Effector memory CD8-positive, alpha-beta T cell (primary cell): ENCODE data around the gene TUT7.
"Not testable (repeated sequence)": the region's sequence is repeated elsewhere in the genome, so short reads cannot be mapped to it uniquely, and the experiment has no call there.

Experiments used
- ATAC-seq: fragments of 150-1000 bp; cut with Tn5 transposase; replicated peaks from 2 replicates; pipeline ENCODE4 v1.10.0; 2021; ENCODE audit warnings: mild to moderate bottlenecking, moderate library complexity
- DNase-seq, 3 experiments: peaks; one replicate each; pipeline ENCODE4 v3.0.0; 2021
- H3K27ac Mint-ChIP-seq, 2 donors: one replicate each; pipeline ENCODE4 v1.8.0; 2022; ENCODE audit warnings: mild to moderate bottlenecking in 2 of 2, mixed read lengths in 2 of 2, moderate library complexity in 2 of 2
- H3K27me3 Mint-ChIP-seq, 2 donors: one replicate each; pipeline ENCODE4 v1.8.0; 2022; ENCODE audit warnings: mixed read lengths in 2 of 2
- H3K36me3 Mint-ChIP-seq: one replicate; pipeline ENCODE4 v1.8.0; 2022; ENCODE audit warnings: mild to moderate bottlenecking, moderate library complexity, mixed read lengths; ENCODE audit not compliant: insufficient read depth
- H3K4me1 Mint-ChIP-seq, 2 donors: one replicate each; pipeline ENCODE4 v1.8.0; 2022; ENCODE audit warnings: low read depth in 2 of 2, mixed read lengths in 2 of 2
- H3K4me3 Mint-ChIP-seq, 2 donors: one replicate each; pipeline ENCODE4 v1.8.0; 2022; ENCODE audit warnings: mild to moderate bottlenecking in 2 of 2, mixed read lengths in 2 of 2, moderate library complexity in 2 of 2
- H3K9me3 Mint-ChIP-seq, 2 donors: one replicate each; pipeline ENCODE4 v1.8.0; 2022; ENCODE audit warnings: mixed read lengths in 2 of 2
- total RNA-seq, 9 experiments: gene quantifications; one replicate each; lab custom pipeline; 2026; lab: John Stamatoyannopoulos, UW

The TUT7 gene, protein sequence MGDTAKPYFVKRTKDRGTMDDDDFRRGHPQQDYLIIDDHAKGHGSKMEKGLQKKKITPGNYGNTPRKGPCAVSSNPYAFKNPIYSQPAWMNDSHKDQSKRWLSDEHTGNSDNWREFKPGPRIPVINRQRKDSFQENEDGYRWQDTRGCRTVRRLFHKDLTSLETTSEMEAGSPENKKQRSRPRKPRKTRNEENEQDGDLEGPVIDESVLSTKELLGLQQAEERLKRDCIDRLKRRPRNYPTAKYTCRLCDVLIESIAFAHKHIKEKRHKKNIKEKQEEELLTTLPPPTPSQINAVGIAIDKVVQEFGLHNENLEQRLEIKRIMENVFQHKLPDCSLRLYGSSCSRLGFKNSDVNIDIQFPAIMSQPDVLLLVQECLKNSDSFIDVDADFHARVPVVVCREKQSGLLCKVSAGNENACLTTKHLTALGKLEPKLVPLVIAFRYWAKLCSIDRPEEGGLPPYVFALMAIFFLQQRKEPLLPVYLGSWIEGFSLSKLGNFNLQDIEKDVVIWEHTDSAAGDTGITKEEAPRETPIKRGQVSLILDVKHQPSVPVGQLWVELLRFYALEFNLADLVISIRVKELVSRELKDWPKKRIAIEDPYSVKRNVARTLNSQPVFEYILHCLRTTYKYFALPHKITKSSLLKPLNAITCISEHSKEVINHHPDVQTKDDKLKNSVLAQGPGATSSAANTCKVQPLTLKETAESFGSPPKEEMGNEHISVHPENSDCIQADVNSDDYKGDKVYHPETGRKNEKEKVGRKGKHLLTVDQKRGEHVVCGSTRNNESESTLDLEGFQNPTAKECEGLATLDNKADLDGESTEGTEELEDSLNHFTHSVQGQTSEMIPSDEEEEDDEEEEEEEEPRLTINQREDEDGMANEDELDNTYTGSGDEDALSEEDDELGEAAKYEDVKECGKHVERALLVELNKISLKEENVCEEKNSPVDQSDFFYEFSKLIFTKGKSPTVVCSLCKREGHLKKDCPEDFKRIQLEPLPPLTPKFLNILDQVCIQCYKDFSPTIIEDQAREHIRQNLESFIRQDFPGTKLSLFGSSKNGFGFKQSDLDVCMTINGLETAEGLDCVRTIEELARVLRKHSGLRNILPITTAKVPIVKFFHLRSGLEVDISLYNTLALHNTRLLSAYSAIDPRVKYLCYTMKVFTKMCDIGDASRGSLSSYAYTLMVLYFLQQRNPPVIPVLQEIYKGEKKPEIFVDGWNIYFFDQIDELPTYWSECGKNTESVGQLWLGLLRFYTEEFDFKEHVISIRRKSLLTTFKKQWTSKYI (N-terminal part only)
- 123 to 195 (median 147) reads per million in 9 experiments for total RNA-seq

DNA sequence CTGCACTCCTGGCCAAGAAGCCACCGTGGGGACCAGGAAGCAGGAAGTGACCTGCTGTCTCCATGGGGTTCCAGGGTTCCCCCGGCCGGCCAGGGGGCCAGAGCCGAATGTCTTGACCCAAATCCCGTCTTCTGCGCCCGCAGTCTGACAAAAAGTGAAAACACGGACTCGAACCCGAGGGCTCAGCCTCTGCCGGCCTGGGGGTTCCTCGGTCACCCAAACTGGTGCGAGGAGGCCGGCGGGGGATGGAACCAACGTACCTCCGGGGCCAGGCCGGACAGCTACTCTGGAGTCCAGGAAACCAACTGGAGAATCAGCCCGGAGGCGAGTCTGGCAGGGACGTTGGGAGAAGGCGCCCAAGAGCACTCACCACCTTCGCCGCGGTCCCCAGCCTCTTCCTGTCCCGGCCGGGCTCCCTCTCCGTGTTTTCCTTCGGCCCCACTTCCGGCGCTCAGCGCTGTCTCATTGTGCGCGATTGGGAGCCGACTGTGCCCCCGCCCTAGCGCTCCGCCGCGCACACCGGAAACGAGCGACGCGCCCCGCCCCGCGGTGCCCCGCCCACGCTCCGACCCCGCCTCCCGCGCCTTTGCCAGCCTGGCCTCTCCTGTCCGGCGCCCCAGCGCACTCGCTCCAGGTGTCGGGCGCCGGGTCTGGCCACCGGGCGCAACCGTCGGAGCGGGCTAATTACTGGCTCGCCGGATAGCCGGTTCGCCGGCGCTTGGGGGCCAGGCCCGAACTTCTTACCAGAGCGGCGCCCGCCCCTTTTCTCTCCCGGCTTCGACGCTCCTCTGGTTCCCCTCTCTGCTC lies at the start of gene TUT7:
TSS of gene TUT7 (minus strand) at position 400 of the 807 bp plus-strand sequence. CDS start 1,211 bp downstream, outside the sequence.
- Mint-ChIP-seq H3K27me3 (no peaks in the 10 kb centered on the region), H3K4me1 (peaks cover 24 to 28% of the 10 kb centered on the region in 2 donors), H3K4me3 (peak within 1 kb of the TSS; percentile 96 to 99), H3K36me3 (peaks cover 44% of the 10 kb centered on the region), H3K27ac (peak within 1 kb of the TSS; percentile 95 to 99), H3K9me3 (no peaks in the 10 kb centered on the region)
- peak; percentile 93 for ATAC-seq
- peak; percentile 90 to 95 (median 94) for DNase-seq

DNA sequence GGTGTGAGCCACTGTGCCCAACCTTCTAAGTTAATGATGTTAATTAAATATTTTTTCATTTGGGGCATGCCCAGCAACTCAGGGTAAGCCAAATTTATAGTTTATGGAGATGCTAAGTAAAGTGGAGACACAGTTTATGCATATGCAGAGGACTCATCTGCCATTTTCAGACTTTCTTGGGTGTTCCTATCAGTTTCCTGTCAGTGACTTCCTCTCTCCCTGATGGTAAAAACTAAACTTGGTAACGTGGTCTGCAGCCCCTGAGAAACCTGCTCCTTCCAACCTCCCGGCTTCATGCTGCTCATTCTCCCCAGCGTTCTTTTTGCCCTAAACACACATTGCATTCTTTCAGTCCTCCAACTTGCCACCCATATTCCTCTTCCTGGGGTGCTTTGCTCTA lies 48.4 kb upstream of the TUT7 start:
- H3K27me3 Mint-ChIP-seq = peaks cover 30 to 32% of the 10 kb centered on the region in 2 donors
- DNase-seq (no peak), ATAC-seq (no peak)
- H3K9me3 Mint-ChIP-seq = no peaks in the 10 kb centered on the region
- peaks cover 0 to 5% of the 10 kb centered on the region in 2 donors for H3K4me1 Mint-ChIP-seq
- H3K4me3 Mint-ChIP-seq = no peak overlapping the region
- H3K27ac Mint-ChIP-seq = no peak overlapping the region
- H3K36me3 Mint-ChIP-seq = no peaks in the 10 kb centered on the region

DNA sequence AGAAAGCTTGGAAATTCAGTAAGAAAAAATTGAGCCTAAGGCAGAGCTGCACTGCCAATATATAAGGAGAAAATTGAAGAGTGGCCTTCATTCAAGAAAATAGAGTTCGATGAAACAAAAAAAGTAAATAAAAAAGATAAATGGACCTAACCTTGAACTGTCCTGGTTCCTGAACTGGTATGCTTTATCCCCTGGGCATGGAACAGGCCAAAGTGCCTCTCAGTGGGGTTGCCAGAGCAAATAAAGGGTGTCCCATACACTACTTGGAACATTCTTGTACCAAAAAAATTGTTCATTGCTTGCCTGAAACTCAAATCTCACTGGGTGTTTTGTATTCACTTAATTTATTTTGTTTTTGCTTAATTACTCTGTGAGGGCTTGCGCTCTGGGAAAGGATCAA lies 42.2 kb upstream of the TUT7 start:
- Mint-ChIP-seq H3K9me3 (no peaks in the 10 kb centered on the region), H3K4me1 (no peaks in the 10 kb centered on the region), H3K27me3 (peaks cover 12 to 25% of the 10 kb centered on the region in 2 donors), H3K4me3 (no peak overlapping the region), H3K36me3 (no peaks in the 10 kb centered on the region), H3K27ac (no peak overlapping the region)
- ATAC-seq (no peak), DNase-seq (no peak)

DNA sequence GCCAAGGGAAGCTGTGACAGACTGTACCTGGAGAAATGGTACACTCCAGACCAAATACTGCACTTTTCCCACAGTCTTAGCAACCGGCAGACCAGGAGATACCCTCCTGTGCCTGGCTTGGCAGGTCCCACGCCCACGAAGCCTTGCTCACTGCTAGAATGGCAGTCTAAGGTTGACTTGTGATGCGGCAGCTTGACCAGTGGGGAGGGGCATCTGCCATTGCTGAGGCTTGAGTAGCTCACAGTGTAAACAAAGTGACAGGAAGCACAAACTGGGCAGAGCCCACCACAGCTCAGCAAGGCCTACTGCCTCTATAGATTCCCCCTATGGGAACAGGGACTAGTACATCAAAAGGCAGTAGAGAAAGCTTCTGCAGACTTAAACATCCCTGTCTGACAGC lies 36.0 kb upstream of the TUT7 start:
- DNase-seq, ATAC-seq, H3K4me1 Mint-ChIP-seq, H3K9me3 Mint-ChIP-seq, H3K4me3 Mint-ChIP-seq, H3K36me3 Mint-ChIP-seq, H3K27ac Mint-ChIP-seq: not testable (repeated sequence)
- H3K27me3 Mint-ChIP-seq = peaks cover 49 to 81% of the 10 kb centered on the region in 2 donors

DNA sequence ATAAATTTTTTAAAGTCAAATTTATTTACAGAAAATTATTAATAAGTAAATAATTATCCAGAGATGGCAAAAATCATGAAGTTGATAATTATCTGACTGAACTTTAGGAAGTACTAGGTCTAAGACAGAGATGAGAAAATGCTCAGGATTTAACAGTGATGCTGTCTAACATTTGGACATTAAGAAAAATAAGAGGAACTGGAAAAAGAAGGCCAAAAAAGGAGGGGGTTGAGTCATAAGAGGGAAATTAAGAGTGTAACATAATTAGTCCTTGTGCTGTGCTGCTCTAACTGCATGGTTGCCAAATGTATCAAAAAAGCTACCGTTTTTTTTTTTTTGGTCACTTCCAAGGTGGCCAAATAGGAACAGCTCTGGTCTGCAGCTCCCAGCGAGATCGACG lies 35.4 kb upstream of the TUT7 start:
- DNase-seq (no peak), ATAC-seq (no peak)
- peaks cover 54 to 86% of the 10 kb centered on the region in 2 donors for H3K27me3 Mint-ChIP-seq
- peaks cover under 1% of the 10 kb centered on the region for H3K36me3 Mint-ChIP-seq
- no peak overlapping the region for H3K27ac Mint-ChIP-seq
- no peaks in the 10 kb centered on the region for H3K4me1 Mint-ChIP-seq
- H3K9me3 Mint-ChIP-seq = peaks cover 0 to 1% of the 10 kb centered on the region in 2 donors
- no peak overlapping the region for H3K4me3 Mint-ChIP-seq

DNA sequence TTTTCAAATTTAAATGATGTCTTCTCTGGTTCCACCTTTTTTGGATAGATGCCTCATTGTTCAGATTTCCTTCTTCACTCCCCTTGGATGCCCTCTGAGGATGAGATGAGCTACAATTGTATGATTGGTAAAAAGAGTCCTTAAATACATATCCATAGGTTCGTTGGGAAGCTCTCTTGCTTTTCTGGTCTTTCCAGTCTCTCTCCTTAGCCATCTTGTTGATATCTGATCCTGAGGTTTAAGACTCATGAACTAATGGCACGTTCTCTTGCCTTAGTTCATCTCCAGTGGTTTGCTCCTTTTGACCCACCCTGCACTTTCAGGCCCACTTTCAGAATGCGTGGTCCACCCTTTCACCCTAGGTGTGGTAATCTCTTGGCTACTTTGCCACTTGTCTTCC lies 33.2 kb upstream of the TUT7 start:
- Mint-ChIP-seq H3K4me1 (no peaks in the 10 kb centered on the region), H3K9me3 (peaks cover 0 to 1% of the 10 kb centered on the region in 2 donors), H3K4me3 (no peak overlapping the region), H3K36me3 (peaks cover 2% of the 10 kb centered on the region), H3K27me3 (peaks cover 60 to 92% of the 10 kb centered on the region in 2 donors), H3K27ac (no peak overlapping the region)
- no peak for ATAC-seq
- no peak for DNase-seq

DNA sequence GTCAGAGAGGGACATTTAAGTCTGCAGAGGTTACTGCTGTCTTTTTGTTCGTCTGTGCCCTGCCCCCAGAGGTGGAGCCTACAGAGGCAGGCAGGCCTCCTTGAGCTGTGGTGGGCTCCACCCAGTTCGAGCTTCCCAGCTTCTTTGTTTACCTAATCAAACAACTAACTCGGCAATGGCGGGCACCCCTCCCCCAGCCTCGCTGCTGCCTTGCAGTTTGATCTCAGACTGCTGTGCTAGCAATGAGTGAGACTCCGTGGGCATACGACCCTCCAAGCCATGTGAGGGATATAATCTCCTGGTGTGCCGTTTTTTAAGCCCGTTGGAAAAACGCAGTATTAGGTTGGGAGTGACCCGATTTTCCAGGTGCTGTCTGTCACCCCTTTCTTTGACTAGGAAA lies 28.8 kb upstream of the TUT7 start:
- H3K27me3 Mint-ChIP-seq = peaks cover 63 to 72% of the 10 kb centered on the region in 2 donors

DNA sequence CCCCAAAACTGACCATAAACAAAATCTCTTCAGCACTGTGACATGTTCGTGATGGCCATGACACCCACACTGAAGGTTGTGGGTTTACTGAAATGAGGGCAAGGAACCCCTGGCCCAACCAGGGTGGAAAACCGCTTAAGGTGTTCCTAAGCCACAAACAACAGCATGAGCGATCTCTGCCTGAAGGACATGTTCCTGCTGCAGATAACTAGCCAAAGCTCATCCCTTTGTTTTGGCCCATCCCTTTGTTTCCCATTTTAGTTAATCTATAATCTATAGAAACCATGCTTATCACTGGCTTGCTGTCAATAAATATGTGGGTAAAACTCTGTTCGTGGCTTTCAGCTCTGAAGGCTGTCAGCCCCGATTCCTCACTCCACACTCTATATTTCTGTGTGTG lies 21.8 kb upstream of the TUT7 start:
- Mint-ChIP-seq H3K4me1 (no peaks in the 10 kb centered on the region), H3K36me3 (peaks cover 4% of the 10 kb centered on the region), H3K27me3 (peaks cover 29 to 52% of the 10 kb centered on the region in 2 donors), H3K9me3 (no peaks in the 10 kb centered on the region), H3K27ac (no peak overlapping the region), H3K4me3 (no peak overlapping the region)
- no peak for ATAC-seq
- no peak for DNase-seq

More for the DNA sequence above, 28.8 kb upstream of the TUT7 start:
- ATAC-seq, H3K36me3 Mint-ChIP-seq, DNase-seq, H3K27ac Mint-ChIP-seq, H3K9me3 Mint-ChIP-seq, H3K4me3 Mint-ChIP-seq, H3K4me1 Mint-ChIP-seq: not testable (repeated sequence)

DNA sequence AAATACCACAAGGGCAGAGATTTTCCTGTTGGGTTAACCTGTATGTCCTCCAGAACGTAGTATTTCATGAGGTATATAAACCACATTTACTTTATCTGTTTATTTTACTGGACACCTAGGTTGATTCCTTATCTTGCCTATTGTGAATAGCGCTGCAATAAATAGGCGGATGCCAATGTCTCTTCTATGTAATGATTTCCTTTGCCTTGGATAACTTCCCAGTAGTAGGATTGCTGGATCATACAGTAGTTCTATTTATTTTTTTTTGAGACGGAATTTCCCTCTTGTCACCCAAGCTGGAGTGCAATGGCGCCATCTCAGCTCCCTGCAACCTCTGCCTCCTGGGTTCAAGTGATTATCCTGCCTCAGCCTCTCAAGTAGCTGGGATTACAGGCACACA lies 15.6 kb upstream of the TUT7 start:
- Mint-ChIP-seq H3K4me3 (no peak overlapping the region), H3K27ac (no peak overlapping the region), H3K27me3 (peaks cover 18 to 36% of the 10 kb centered on the region in 2 donors), H3K4me1 (no peaks in the 10 kb centered on the region), H3K9me3 (peaks cover 4 to 20% of the 10 kb centered on the region in 2 donors), H3K36me3 (peaks cover 4% of the 10 kb centered on the region)
- ATAC-seq = no peak
- no peak for DNase-seq

DNA sequence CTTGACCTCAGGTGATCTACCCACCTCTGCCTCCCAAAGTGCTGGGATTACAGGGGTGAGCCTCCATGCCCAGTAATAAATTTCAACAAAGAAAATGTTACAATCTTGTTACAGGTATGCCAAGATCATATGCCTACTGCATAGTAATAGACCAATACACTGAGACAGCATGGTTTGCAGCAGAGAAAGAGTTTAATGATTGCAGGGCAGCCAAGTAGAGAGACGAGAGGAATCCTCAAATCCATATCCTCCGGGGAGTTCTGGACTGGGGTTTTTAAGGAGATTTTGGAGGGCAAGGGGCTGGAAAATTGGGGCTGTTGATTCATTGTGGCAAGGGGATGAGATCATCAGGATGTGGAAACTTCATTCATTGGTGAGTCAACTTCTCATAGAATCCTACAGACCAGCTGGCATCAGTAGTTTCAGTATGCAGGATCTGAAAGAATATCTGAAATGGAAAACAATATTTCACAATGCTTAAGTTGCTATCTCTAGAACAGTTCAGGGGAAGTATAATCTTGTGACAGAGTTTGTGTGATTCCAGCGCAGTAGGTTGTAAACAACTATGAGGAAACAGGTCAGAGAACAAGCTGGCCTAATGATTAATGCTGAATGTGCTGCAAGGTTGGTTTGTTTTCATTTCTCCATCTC lies 14.8 kb upstream of the TUT7 start:
- Mint-ChIP-seq H3K9me3 (peaks cover 4 to 20% of the 10 kb centered on the region in 2 donors), H3K36me3 (peaks cover 4% of the 10 kb centered on the region), H3K4me1 (no peaks in the 10 kb centered on the region), H3K27me3 (peaks cover 15 to 28% of the 10 kb centered on the region in 2 donors), H3K4me3 (no peak overlapping the region), H3K27ac (no peak overlapping the region)
- ATAC-seq = no peak
- no peak for DNase-seq

DNA sequence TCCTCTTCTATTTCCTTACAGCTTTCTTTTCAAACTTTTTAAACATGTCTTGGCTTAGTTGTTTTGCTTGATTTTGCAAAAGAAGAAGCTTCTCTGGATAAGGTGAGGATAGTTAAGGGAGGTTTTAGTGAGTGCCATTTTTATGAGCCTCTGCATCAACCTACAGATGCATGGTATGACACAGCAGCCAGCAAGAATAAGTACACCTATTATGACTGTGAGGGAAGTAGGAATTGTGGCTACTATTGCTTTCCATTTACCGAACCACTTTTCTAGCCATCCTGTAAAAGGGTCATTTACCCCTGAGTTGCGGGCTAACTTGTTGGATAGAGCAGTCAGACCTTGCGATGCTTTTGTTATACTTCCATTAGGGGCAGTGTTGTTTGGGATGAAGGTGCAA lies 7.0 kb upstream of the TUT7 start:
- no peaks in the 10 kb centered on the region for H3K36me3 Mint-ChIP-seq
- no peak overlapping the region for H3K4me3 Mint-ChIP-seq
- ATAC-seq (no peak), DNase-seq (no peak)
- H3K27ac Mint-ChIP-seq = no peak overlapping the region
- peaks cover 15 to 19% of the 10 kb centered on the region in 2 donors for H3K27me3 Mint-ChIP-seq
- peaks cover 0 to 2% of the 10 kb centered on the region in 2 donors for H3K4me1 Mint-ChIP-seq
- H3K9me3 Mint-ChIP-seq = no peaks in the 10 kb centered on the region
